Measurements from ENCODE around the gene RNF213. TPM values are rescaled to one million over a fixed set of nuclear protein-coding genes. Genes with fewer than 3 reads are reported as not detected.

The RNF213 gene
- total and polyA plus RNA-seq, 10 of the 15 experiments (the other 5 are each of a cell fraction or from before 2014, with no cell fraction given): 18.6 to 145 (median 65.8) TPM

DNA sequence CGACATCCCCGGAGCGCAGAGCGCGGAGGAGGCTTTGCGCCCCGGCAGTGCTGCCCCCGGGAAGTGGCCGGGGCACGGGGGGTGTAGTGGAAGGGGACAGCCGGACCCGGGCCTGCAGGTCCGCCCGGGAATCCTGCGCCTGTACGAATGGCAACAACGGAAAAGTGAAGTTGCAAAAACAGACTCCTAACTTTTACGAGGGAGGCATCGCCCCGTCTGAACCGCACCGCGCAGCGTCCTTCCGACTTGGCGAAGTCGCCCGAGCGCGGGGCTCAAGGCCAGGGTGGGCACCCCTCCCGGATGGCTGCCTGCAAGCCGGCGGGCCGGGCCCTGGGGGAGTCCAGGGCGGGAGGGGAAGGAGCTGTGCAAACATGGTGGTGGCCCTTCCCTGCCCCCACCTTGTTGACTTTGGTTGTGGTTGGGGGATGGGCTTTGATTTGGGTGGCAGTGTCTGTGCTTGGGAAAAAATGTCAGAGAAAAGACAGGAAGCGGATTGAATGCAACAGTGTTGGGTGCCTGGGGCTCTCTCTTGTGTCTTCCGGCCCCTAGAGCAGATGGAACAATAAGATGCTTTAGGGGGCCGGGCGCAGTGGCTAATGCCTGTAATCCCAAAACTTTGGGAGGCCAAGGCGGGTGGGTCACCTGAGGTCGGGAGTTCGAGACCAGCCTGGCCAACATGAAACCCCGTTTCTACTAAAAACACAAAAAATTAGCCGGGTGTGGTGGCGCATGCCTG, 675 bp downstream of the RNF213 start (continued):
- TF ChIP-seq CTCF (IDR thresholded peaks at IDR 0.05 in 2 of 3, conservative IDR thresholded peaks at IDR 0.05 in 1 of 3; ENCODE audit: control insufficient read depth in 2 of 3, extremely low read depth in 1 of 3, insufficient read depth in 1 of 3, low read depth in 3 of 3, low read length in 3 of 3): no peak
- TF ChIP-seq IRF3 (IDR thresholded peaks at IDR 0.05): no peak
- TF ChIP-seq MEF2B (IDR thresholded peaks at IDR 0.05; ENCODE audit: partially characterized antibody, poor library complexity, severe bottlenecking): no peak
- TF ChIP-seq RB1 (IDR thresholded peaks at IDR 0.05; ENCODE audit: borderline replicate concordance): no peak
- no peak for TF ChIP-seq NKRF (conservative IDR thresholded peaks at IDR 0.05)
- no peak for TF ChIP-seq KDM1A (IDR thresholded peaks at IDR 0.05; ENCODE audit: borderline replicate concordance)
- peak; percentile 53; the same call in 1 of the 2 replicates for TF ChIP-seq YY1 (IDR thresholded peaks at IDR 0.05; ENCODE audit: low read depth, low read length)
- no peak for TF ChIP-seq FOS (IDR thresholded peaks at IDR 0.05; ENCODE audit: borderline replicate concordance, extremely low read depth, insufficient read length)
- TF ChIP-seq CBFB (IDR thresholded peaks at IDR 0.05; ENCODE audit: low read depth): no peak
- TF ChIP-seq, protein P1, sequence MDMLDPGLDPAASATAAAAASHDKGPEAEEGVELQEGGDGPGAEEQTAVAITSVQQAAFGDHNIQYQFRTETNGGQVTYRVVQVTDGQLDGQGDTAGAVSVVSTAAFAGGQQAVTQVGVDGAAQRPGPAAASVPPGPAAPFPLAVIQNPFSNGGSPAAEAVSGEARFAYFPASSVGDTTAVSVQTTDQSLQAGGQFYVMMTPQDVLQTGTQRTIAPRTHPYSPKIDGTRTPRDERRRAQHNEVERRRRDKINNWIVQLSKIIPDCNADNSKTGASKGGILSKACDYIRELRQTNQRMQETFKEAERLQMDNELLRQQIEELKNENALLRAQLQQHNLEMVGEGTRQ (IDR thresholded peaks at IDR 0.05; ENCODE audit: borderline replicate concordance, low read depth, low read length): no peak
- TF ChIP-seq SMARCA5 (IDR thresholded peaks at IDR 0.05): 0 out of 2 replicates have a peak, but pooled peaks have one; percentile 13
- no peak for TF ChIP-seq RAD51 (IDR thresholded peaks at IDR 0.05)
- no peak for TF ChIP-seq ZBTB33 (IDR thresholded peaks at IDR 0.05)
- 0 out of 2 replicates have a peak, but pooled peaks have one; percentile 60 for TF ChIP-seq IKZF1 (conservative IDR thresholded peaks at IDR 0.05)
- TF ChIP-seq ATF3 (IDR thresholded peaks at IDR 0.05; ENCODE audit: borderline replicate concordance, extremely low read depth, low read depth, low read length): no peak
- TF ChIP-seq SIX5 (IDR thresholded peaks at IDR 0.05; ENCODE audit: low read depth, low read length, severe bottlenecking): no peak
- no peak for TF ChIP-seq ZNF274 (IDR thresholded peaks at IDR 0.05; ENCODE audit: insufficient read depth, insufficient read length)
- no peak for TF ChIP-seq BMI1 (IDR thresholded peaks at IDR 0.05; ENCODE audit: borderline replicate concordance)
- peak; percentile 83; the same call in 1 of the 2 replicates for TF ChIP-seq NBN (IDR thresholded peaks at IDR 0.05)
- TF ChIP-seq PBX3 (IDR thresholded peaks at IDR 0.05; ENCODE audit: insufficient replicate concordance, low read depth, low read length): no peak

All from GM12878 (cell line).